ENCODE data around the gene NME5. TPM values are rescaled to one million over a fixed set of nuclear protein-coding genes. Genes with fewer than 3 reads are reported as not detected.

Gene NME5
- total RNA-seq = under 1 TPM in 3 of 6 experiments, not detected in 3; 0.22 to 0.32 (median 0.29) TPM
- long read RNA-seq = 0 reads

DNA sequence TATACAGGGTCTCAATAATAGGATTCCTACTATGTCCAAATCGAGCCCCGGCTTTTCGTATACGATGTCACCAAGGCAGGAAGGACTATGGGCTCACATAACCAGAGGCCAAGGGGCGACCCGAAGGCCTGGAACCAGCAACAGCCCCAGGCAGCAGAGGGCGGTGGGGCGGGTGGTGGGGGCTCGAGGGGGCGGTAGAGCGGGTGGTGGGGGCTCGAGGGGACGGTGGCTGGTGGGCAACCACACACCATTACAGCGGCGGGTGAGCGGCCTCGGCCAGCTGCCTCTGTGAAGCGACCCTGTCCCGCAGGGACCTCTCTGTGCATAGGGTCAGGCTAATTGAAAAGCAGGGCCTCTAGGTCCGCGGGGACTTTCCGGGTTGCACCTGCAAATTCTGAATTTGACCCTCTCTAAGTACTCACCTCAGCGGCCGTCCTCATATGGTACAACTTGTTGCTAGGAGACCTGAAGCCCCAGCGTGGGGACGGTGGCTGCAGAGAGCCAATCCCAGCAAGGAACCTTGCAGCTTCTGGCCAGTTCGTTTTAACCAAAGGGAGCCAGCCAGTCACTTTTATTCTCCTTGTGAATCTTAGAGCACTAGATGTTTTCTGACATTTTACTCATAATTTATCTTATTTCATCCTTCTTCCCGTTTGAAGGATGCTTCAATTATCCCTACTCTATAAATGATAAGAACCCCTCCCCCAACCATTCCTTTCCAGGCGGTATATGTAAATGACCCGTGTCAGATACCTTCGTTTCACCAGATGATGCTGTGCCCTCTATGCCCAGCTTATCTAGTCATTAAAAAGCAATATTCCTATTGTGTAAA lies at the start of gene NME5:
Gene NME5 (minus strand): TSS at position 480 of the 832 bp plus-strand sequence. CDS start 648 bp downstream, outside the sequence.
- DNase-seq = peak; percentile 23 to 71 (median 67)
- WGBS (ENCODE audit: insufficient coverage, low coverage, low lambda C conversion rate, missing lambda C conversion rate) = 8% methylated on average over 12 of the region's 31 CpGs
- H3K36me3 ChIP-seq = no peaks in the 10 kb centered on the region
- intact Hi-C loops (cut with DNase I) = no loop called here
- TF ChIP-seq CTCF (IDR thresholded peaks at IDR 0.05) (no peak), POLR2A (IDR thresholded peaks at IDR 0.05) (no peak)
- peak within 1 kb of the TSS in 1 of 3 donors; percentile 61 for H3K4me3 ChIP-seq
- no peaks in the 10 kb centered on the region for H3K4me1 ChIP-seq
- no peaks in the 10 kb centered on the region for H3K27me3 ChIP-seq
- peak; percentile 45 to 85 (median 65) for ATAC-seq
- H3K27ac ChIP-seq = no peak within 1 kb of the TSS
- H3K9me3 ChIP-seq = no peaks in the 10 kb centered on the region

- intact Hi-C loops (cut with DNase I) = no loop called here
- Histone ChIP-seq H3K27ac (no peak overlapping the region), H3K4me1 (no peaks in the 10 kb centered on the region), H3K36me3 (peaks cover 0 to 58% (median 25%) of the 10 kb centered on the region in 4 donors), H3K4me3 (no peak overlapping the region), H3K9me3 (no peaks in the 10 kb centered on the region), H3K27me3 (no peaks in the 10 kb centered on the region)
- TF ChIP-seq CTCF (IDR thresholded peaks at IDR 0.05) (no peak), POLR2A (IDR thresholded peaks at IDR 0.05) (no peak)
- ATAC-seq (no peak), DNase-seq (no peak)
- 85% methylated on average over 3 of the region's 3 CpGs for WGBS (ENCODE audit: insufficient coverage, low coverage, low lambda C conversion rate, missing lambda C conversion rate)
Measured at GRCh38 chr5:138188626-138189025, 49.4 kb upstream of the NME5 start.

DNA sequence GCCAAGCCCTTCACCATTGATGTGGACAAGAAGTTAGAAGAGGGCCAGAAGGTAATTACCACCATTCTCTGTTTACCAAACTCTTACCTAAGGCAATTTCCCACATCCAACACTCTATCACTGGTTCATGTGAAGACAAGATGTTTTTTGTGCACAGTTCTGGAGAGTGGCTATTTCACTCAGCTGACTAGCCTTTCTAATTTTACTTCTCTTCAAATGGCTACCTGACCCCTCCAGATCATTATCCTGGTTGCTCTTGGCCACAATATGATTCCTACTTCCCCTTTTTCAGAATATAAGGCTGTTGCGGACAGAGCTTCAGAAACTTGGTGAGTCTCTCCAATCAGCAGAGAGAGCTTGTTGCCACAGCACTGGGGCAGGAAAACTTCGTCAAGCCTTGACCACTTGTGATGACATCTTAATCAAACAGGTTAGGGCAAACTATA lies 46.8 kb upstream of the NME5 start:
- Histone ChIP-seq H3K27ac (no peak overlapping the region), H3K9me3 (no peaks in the 10 kb centered on the region), H3K27me3 (no peaks in the 10 kb centered on the region), H3K36me3 (peaks cover 0 to 36% (median 15%) of the 10 kb centered on the region in 4 donors), H3K4me3 (no peak overlapping the region), H3K4me1 (no peaks in the 10 kb centered on the region)
- intact Hi-C loops (cut with DNase I) = no loop called here
- ATAC-seq = no peak
- no peak for DNase-seq
- no peak for TF ChIP-seq CTCF (IDR thresholded peaks at IDR 0.05)
- TF ChIP-seq POLR2A (IDR thresholded peaks at IDR 0.05) = no peak
- 61% methylated on average over 2 of the region's 2 CpGs for WGBS (ENCODE audit: insufficient coverage, low coverage, low lambda C conversion rate, missing lambda C conversion rate)

DNA sequence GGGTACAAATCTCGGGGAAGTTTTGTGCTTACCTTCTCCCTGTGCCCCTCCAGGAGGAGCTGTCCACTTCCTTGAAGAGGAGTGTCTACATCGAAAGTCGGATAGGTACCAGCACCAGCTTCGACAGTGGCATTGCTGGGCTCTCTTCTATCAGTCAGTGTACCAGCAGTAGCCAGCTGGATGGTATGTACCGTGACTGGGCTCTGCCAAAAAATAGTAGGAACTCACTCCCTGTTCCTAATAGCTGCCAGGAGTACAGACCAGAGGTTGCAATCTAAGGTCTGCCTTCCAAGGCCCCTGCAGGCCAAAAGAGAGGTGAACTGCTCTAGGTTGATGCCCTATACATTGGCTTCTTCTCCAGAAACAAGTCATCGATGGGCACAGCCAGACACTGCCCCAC lies 43.6 kb upstream of the NME5 start:
- no peak for ATAC-seq
- TF ChIP-seq CTCF (IDR thresholded peaks at IDR 0.05) (no peak), POLR2A (IDR thresholded peaks at IDR 0.05) (no peak)
- H3K4me3 ChIP-seq = no peak overlapping the region
- 92% methylated on average over 2 of the region's 6 CpGs for WGBS (ENCODE audit: insufficient coverage, low coverage, low lambda C conversion rate, missing lambda C conversion rate)
- H3K9me3 ChIP-seq = no peaks in the 10 kb centered on the region
- DNase-seq = no peak
- peaks cover 0 to 4% (median under 1%) of the 10 kb centered on the region in 4 donors for H3K36me3 ChIP-seq
- H3K27me3 ChIP-seq = no peaks in the 10 kb centered on the region
- peaks cover 0 to 5% (median 2%) of the 10 kb centered on the region in 4 donors for H3K4me1 ChIP-seq
- no peak overlapping the region for H3K27ac ChIP-seq
- intact Hi-C loops (cut with DNase I) = no loop called here
